SK-N-SH treated with all-trans-retinoic acid at 6 μM for 48 hours (cell line): ENCODE results near the gene TNFSF13.

Source experiments
- ISL1 ChIP-seq: fragments of 250-450 bp; sonication (Bioruptor Pico); IDR thresholded peaks from 2 replicates; pipeline ENCODE4 v2.1.2; 2022; ENCODE audit warnings: mild to moderate bottlenecking, moderate library complexity
- PATZ1 ChIP-seq: fragments of 250-450 bp; sonication (Bioruptor Pico); IDR thresholded peaks from 2 replicates; pipeline ENCODE4 v1.8.0; 2020; ENCODE audit warnings: mild to moderate bottlenecking, moderate library complexity, borderline replicate concordance
- SNAI2 ChIP-seq: fragments of 250-450 bp; sonication (Bioruptor Pico); IDR thresholded peaks from 2 replicates; pipeline ENCODE4 v1.5.0; 2020; ENCODE audit warnings: mild to moderate bottlenecking, moderate library complexity
- TOX ChIP-seq: fragments of 250-450 bp; sonication (Bioruptor Pico); IDR thresholded peaks from 2 replicates; pipeline ENCODE4 v1.8.0; 2021; ENCODE audit warnings: mild to moderate bottlenecking, moderate library complexity, borderline replicate concordance
- TSHZ2 ChIP-seq: fragments of 250-450 bp; sonication (Bioruptor Pico); IDR thresholded peaks from 2 replicates; pipeline ENCODE4 v1.5.0; 2020; ENCODE audit warnings: mild to moderate bottlenecking, moderate library complexity

DNA sequence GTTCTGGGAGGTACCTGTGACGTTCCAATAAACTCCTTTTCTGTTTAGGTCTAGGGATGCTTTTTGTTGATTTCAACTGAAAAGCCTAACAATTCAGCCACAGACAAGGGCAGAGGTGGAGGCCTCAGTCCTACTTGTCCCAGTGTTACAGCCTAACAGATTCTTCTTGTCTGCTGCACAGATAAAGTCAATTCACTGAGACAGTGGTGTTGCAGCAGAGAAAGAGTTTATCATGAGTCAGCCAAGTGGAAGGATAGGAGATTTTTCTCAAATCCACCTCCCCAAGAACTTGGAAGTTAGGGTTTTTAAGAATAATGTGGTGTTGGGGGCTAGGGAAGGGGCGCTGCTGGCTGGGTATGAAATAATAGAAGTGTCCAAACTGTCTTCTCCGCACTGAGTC, 20.5 kb upstream of the TNFSF13 start:
- TF ChIP-seq PATZ1 (CRISPR knock-in tag) (no peak), ISL1 (CRISPR knock-in tag) (no peak), TSHZ2 (CRISPR knock-in tag) (no peak), SNAI2 (no peak), TOX (no peak)
